NCI-H82 treated with DMSO at 0.1 percent for 48 hours (cell line): Measurements from ENCODE around the gene GAS7.
A peak's percentile ranks its signal among the peaks of the same experiment; 100 is the strongest.

ENCODE experiments used
- DNase-seq: peaks from one replicate; lab custom pipeline; 2025; ENCODE audit not compliant: unreplicated experiment; lab: John Stamatoyannopoulos, UW

The GAS7 gene

GRCh38 chr17:10198509-10199249 lies at the start of gene GAS7:
GAS7 (minus strand) TSS chr17:10198606.
- peak; percentile 18 for DNase-seq

DNA sequence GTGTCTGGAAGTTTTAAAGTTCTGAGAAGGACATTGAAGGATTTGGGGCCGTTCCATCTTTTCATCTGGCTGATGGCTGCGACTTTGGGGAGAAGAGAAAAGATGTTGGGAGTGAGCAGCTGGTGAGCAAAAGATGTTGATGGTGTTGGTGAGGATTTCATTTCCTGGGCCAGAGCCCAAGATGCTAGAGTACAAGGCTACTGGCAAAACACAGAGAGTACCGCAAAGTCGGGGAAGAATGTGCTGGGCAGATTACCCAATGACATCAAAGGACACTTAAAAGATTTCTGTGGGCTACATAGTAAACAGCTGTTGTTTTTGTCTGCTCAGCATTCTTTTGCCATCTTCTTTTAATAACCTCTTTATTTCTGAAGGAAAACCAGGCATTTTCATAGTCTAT lies 49.4 kb upstream of the GAS7 start:
- DNase-seq: no peak

DNA sequence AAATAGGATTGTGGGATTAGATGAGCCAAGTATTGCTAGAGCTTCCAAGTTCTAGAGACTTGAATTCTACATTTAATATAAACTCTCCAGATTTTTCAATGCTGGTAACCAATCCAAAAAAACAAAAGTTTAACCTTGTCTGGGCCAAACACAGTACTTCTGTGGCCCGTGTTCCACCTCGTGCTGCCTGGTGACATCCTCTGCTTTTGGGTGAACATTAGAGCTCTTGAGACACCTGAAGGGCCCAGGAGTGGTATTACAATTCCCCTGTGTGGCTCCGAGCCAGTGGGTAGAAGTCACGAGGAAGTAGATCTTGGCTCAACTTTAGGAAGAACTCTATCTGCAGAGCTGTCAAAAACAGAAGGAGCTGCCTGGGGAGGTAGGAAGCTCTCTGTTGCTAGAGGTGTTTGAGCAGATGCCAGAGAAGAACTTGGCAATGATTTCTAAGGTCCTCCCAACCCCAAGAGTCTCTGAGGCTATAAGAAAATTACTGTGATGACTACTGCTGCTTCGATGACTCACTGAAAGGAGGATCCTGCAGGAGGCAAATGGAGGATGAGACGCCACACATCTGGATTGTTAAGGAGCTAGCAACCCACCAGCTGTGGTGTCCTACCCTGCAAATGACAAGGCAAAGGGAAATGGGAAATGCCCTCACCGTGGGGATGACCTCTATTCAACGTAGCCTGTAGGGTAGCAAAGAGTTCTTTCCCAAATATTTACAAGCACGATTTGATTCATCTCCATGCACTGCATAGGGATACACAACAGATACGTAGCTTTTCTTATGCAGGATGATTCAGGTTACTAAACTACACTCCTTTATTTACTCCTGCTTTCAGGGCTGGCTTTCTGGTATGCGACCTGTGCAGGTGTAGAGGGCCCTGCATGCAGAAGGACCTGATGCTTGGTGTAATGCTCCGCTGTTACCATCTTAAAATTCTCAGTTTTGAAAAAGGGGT lies 45.8 kb upstream of the GAS7 start:
- no peak for DNase-seq

- no peak for DNase-seq
Measured at GRCh38 chr17:10241781-10242180, 43.4 kb upstream of the GAS7 start.

DNA sequence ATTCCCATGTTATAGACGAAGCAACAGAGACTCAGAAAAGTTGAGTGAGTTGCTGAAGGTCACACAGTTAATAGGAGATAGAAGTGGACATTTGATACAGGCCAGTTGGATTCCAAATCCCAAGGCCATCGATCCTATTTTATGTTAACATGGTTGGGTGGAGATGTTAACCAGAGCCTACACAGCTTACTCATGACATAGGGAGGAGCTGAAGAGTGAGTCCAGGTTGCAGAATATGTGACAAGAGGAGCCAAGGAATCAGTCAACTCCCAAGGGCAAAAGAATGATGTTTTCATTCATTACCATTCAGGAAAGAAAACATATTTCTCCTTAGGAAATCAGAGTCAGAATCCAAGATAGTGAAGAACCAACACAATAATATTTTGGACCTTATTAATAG lies 40.3 kb upstream of the GAS7 start:
- DNase-seq: no peak

GRCh38 chr17:10234033-10234432 lies 35.6 kb upstream of the GAS7 start:
- DNase-seq: no peak

DNA sequence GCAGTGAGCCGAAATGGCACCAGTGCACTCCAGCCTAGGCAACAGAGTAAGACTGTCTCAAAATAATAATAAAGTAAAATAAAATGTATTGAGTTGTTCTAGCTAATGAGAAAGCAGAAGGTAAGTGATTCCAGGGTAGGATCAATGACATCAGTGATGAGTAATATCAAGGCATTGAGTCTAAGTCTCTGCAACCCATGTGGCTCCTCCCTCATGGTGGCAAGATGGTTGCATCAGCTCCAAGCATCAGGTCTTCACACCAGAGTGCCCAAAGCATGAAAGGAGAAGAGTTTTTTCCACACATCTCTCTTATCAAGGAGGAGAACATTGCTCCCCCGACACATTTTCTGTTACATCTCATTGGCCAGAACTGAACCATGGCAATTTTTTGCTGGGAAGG lies 34.8 kb upstream of the GAS7 start:
- DNase-seq: no peak

DNA sequence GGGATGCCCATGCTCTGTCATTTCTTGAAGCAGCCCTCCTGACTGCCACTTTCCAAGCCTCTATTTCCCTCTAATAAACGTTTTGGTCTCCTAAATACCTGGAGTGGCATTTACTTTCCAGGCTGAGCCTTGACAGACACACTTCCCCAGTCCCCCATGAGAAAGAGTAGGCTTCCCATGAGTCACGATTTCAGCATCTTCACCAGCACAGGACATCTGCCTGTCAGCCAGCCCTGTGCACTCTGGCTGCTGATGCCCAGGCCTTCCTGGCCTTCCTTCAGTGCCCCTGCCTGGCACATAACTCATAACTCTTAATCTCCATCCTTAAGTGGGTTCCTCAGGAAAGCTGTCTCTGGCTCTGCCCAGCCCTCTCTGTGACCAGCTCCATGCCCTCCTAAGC lies 30.8 kb upstream of the GAS7 start:
- DNase-seq: no peak

GRCh38 chr17:10226930-10227695 lies 28.7 kb upstream of the GAS7 start:
- DNase-seq: peak; percentile 29

- no peak for DNase-seq
Measured at GRCh38 chr17:10224582-10225195, 26.3 kb upstream of the GAS7 start.

GRCh38 chr17:10219193-10219592 lies 20.8 kb upstream of the GAS7 start:
- no peak for DNase-seq

DNA sequence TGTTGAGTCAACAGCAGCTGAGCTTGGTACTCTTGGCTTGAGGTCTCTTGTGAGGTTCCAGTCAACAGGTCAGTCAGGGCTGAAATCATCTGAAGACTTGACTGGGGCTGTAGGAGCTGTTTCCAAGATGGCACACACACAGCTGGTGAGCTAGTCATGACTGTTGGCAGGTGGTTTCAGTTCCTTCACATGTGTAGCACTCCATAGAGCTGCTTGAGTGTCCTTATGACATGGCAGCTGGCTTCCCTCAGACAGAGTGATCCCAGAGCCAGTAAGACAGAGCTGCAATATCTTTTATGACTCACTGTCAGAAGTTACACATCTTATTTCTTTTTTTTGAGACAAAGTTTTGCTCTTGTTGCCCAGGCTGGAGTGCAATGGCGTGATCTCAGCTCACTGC lies 19.5 kb upstream of the GAS7 start:
- DNase-seq: no peak

- no peak for DNase-seq
Measured at GRCh38 chr17:10216213-10216938, 18.0 kb upstream of the GAS7 start.

GRCh38 chr17:10215286-10215685 lies 16.9 kb upstream of the GAS7 start:
- DNase-seq: no peak

DNA sequence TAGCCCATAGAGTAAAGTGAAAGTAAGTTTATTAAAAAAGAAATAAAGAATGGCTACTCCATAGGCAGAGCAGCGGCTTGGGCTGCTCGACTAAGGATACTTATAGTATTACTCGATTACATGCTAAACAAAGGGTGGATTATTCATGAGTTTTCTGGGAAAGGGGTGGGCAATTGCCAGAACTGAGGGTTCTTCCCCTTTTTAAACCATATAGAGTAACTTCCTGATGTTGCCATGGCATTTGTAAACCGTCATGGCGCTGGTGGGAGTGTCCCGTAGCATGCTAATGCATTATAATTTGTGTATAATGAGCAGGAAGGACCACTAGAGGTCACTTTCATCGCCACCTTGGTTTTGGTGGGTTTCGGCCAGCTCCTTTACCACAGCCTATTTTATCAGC lies 13.3 kb upstream of the GAS7 start:
- DNase-seq: no peak

- DNase-seq: no peak
Measured at GRCh38 chr17:10210151-10210574, 11.8 kb upstream of the GAS7 start.

DNA sequence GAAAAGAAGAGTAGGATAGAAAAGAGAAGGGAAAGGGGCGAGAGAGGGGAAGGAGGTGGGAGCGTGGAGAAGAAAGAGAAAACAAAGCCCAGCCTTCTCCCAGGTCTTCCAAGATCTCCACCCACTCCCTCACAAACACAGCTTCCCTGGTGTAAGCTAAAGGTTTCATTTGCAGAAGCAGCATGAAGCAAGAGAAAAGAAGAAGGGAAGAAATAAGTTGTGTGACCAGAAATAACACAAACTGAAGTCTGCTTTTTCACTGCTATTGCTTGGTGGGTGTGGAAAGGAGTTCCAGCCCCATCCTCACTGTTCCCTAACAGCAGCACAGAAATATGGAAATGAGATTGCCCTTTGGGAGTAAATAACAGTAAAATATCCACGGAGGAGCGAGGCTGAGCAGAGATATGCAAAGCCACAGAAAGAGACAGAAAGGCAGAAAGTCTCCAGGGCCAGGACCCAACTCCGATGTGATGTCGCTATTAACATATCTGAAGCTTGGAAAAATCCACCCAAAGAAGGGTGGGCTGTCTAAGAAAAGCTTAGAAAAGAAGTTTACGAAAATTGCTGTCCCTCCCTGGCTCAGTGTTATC lies 10.3 kb upstream of the GAS7 start:
- DNase-seq: no peak

DNA sequence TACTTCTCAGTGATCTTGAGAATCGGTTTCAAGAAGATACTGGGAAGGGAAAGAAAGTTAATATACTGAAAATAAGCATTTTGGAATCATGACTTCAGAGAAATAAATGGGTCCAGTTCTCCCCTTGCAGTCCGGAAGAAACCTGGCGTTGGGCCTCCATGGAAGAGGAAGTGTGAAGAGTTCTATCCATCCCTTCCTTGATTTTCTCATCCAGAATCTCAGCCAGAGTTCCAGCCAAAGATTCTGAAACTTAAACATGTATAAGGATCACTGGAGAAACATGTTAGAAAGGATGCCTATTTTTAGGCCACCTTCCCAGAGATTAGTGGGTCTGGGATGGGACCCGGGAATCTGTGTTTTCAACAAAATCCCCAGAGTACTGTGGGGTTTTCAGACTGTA lies 8.7 kb upstream of the GAS7 start:
- DNase-seq: no peak

GRCh38 chr17:10205549-10206185 lies 7.3 kb upstream of the GAS7 start:
- DNase-seq: no peak
